HL-60 (cell line): Measurements from ENCODE around the gene EPHB2.

Experiments used
- DNase-seq, 2 experiments: peaks; one replicate each; pipeline ENCODE4 v3.0.0-alpha.2; 2010 to 2020; ENCODE audit warnings: low read depth in 1 of 2, low spot score in 1 of 2
- H3K27ac ChIP-seq: fragments of 250-450 bp; sonication (Bioruptor Pico); replicated peaks from 2 replicates; pipeline ENCODE4 v1.5.1; 2020; ENCODE audit warnings: mild to moderate bottlenecking, moderate library complexity
- H3K27me3 ChIP-seq: fragments of 250-450 bp; sonication (Bioruptor Pico); 2 replicates; pipeline ENCODE4 v1.5.1; 2021; ENCODE audit warnings: mild to moderate bottlenecking, moderate library complexity; ENCODE audit not compliant: insufficient read depth, poor library complexity, severe bottlenecking
- H3K4me3 ChIP-seq: replicated peaks from 2 replicates; pipeline ENCODE4 v1.5.1; 2011; ENCODE audit warnings: mild to moderate bottlenecking, control low read depth, low read length; ENCODE audit not compliant: insufficient read depth
- CTCF ChIP-seq: IDR thresholded peaks from one replicate; pipeline ENCODE4 v1.5.1; 2011; ENCODE audit warnings: low read length, control low read depth, inconsistent platforms; ENCODE audit not compliant: insufficient read depth
- GABPA ChIP-seq: IDR thresholded peaks from 2 replicates; pipeline ENCODE4 v1.6.1; 2012; ENCODE audit warnings: low read depth
- POLR2AphosphoS5 ChIP-seq: IDR thresholded peaks from 2 replicates; pipeline ENCODE4 v1.6.1; 2012; ENCODE audit warnings: low read depth
- SPI1 ChIP-seq: IDR thresholded peaks from 2 replicates; pipeline ENCODE4 v1.6.1; 2012; ENCODE audit warnings: low read depth, mild to moderate bottlenecking, borderline replicate concordance
- TF ChIP-seq, protein P1 (sequence below): IDR thresholded peaks from 2 replicates; pipeline ENCODE4 v1.6.1; 2012; ENCODE audit warnings: low read depth; ENCODE audit not compliant: insufficient replicate concordance

The EPHB2 gene

GRCh38 chr1:22883406-22883805 is 172.8 kb downstream of the EPHB2 start:
- Histone ChIP-seq H3K4me3 (no peak overlapping the region), H3K27me3 (peaks cover 3% of the 10 kb centered on the region), H3K27ac (no peak overlapping the region)
- no peak for DNase-seq
- no peak for TF ChIP-seq CTCF
- no peak for TF ChIP-seq GABPA

GRCh38 chr1:22884806-22885530 is 174.3 kb downstream of the EPHB2 start:
- peaks cover 3% of the 10 kb centered on the region for H3K27me3 ChIP-seq
- no peak overlapping the region for H3K27ac ChIP-seq
- no peak for DNase-seq
- TF ChIP-seq POLR2AphosphoS5 (no peak), SPI1 (no peak), GABPA (no peak), CTCF (no peak)
- TF ChIP-seq, protein P1, sequence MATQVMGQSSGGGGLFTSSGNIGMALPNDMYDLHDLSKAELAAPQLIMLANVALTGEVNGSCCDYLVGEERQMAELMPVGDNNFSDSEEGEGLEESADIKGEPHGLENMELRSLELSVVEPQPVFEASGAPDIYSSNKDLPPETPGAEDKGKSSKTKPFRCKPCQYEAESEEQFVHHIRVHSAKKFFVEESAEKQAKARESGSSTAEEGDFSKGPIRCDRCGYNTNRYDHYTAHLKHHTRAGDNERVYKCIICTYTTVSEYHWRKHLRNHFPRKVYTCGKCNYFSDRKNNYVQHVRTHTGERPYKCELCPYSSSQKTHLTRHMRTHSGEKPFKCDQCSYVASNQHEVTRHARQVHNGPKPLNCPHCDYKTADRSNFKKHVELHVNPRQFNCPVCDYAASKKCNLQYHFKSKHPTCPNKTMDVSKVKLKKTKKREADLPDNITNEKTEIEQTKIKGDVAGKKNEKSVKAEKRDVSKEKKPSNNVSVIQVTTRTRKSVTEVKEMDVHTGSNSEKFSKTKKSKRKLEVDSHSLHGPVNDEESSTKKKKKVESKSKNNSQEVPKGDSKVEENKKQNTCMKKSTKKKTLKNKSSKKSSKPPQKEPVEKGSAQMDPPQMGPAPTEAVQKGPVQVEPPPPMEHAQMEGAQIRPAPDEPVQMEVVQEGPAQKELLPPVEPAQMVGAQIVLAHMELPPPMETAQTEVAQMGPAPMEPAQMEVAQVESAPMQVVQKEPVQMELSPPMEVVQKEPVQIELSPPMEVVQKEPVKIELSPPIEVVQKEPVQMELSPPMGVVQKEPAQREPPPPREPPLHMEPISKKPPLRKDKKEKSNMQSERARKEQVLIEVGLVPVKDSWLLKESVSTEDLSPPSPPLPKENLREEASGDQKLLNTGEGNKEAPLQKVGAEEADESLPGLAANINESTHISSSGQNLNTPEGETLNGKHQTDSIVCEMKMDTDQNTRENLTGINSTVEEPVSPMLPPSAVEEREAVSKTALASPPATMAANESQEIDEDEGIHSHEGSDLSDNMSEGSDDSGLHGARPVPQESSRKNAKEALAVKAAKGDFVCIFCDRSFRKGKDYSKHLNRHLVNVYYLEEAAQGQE: no peak
- no peak overlapping the region for H3K4me3 ChIP-seq

- H3K27ac ChIP-seq: no peak overlapping the region
- DNase-seq: no peak
- TF ChIP-seq SPI1: no peak
- no peak for TF ChIP-seq CTCF
- no peak for TF ChIP-seq GABPA
- TF ChIP-seq POLR2AphosphoS5: no peak
- TF ChIP-seq, protein P1: no peak
- peaks cover 3% of the 10 kb centered on the region for H3K27me3 ChIP-seq
- H3K4me3 ChIP-seq: no peak overlapping the region
Measured at GRCh38 chr1:22886211-22886610, 175.6 kb downstream of the EPHB2 start.

DNA sequence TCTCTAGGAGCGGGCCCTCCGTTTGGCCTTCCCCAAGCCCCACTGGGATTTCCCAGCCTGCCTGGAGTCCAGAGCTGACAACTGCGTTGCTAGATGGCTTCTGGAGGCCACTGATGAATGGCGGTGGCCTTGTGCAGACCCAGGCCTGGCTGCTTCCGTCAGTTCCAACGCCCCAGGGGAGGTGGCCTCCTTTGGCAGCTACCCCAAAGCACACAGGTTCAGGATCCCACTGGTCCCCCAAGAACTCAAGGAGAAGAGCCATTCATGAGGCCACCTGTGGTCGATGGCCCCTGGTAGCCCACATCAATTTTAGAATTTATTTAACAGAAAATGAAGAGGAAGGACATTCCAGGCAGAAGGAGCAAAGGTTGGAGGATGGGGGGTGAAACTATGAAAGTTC is 176.9 kb downstream of the EPHB2 start:
- TF ChIP-seq GABPA: no peak
- TF ChIP-seq SPI1: no peak
- no peak for TF ChIP-seq POLR2AphosphoS5
- TF ChIP-seq CTCF: no peak
- TF ChIP-seq, protein P1: no peak
- Histone ChIP-seq H3K27ac (no peak overlapping the region), H3K4me3 (no peak overlapping the region), H3K27me3 (peaks cover 3% of the 10 kb centered on the region)
- no peak for DNase-seq
